Measurements from ENCODE around the gene GDAP2. TPM values are rescaled to one million over a fixed set of nuclear protein-coding genes. Genes with fewer than 3 reads are reported as not detected.

The GDAP2 gene
- total and polyA plus RNA-seq, 2 donors (not counting 1 experiment from before 2014, with no cell fraction given), result 6.8 to 36.7 TPM

DNA sequence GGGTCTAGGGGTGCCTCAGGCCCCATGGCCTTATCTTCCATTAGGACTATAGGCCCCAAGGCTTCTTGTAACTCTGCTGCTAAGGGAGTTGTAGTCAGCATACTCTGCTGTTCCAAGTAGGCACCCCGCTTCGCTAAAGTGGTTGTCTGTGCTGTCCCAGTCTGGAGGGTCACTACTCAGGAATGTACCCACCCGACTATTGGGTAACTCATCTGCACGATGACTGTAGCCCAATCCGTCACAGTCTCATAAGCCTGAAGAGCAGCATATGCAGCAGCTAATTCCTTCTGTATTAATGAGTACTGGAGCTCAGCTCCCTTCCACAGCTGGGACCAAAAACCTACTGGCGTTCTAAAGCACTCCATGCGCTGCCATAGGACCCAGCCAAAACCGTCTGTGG, 111.0 kb downstream of the GDAP2 start:
- Histone ChIP-seq H3K4me3 (ENCODE audit: control extremely low read depth in 1 of 5, extremely low read depth in 1 of 5, insufficient read depth in 1 of 5, low read depth in 2 of 5, low read length in 4 of 5) (no peak overlapping the region), H3K79me2 (ENCODE audit: control insufficient read depth, insufficient read depth, low read length) (no peaks in the 10 kb centered on the region), H3K9me3 (ENCODE audit: control extremely low read depth in 1 of 3, control insufficient read depth in 2 of 3, insufficient read depth in 1 of 3, low read length in 2 of 3) (peaks cover 0 to 33% (median 6%) of the 10 kb centered on the region in 3 donors), H3K4me1 (ENCODE audit: control insufficient read depth in 2 of 2, insufficient read depth in 2 of 2, low read length in 2 of 2) (no peaks in the 10 kb centered on the region), H3K4me2 (replicated peaks; ENCODE audit: low read depth, low read length, poor library complexity, severe bottlenecking) (no peak overlapping the region), H3K27ac (ENCODE audit: low read length in 2 of 2) (no peak overlapping the region), H2AFZ (ENCODE audit: insufficient read depth, low read depth, low read length, poor library complexity, severe bottlenecking) (no peak overlapping the region), H4K20me1 (ENCODE audit: control insufficient read depth, insufficient read depth, low read length, poor library complexity, severe bottlenecking) (no peaks in the 10 kb centered on the region), H3K36me3 (replicated peaks in 1 of 2; ENCODE audit: control extremely low read depth in 1 of 2, control insufficient read depth in 1 of 2, extremely low read depth in 1 of 2, insufficient read depth in 2 of 2, low read length in 1 of 2) (no peaks in the 10 kb centered on the region), H3K27me3 (replicated peaks in 1 of 4; ENCODE audit: control extremely low read depth in 1 of 4, control insufficient read depth in 3 of 4, insufficient read depth in 4 of 4, low read length in 3 of 4) (no peaks in the 10 kb centered on the region), H3K9ac (ENCODE audit: low read length) (no peak overlapping the region)
- Mint-ChIP-seq H3K4me3 (no peak overlapping the region), H3K27ac (no peak overlapping the region), H3K27me3 (peaks cover 5% of the 10 kb centered on the region), H3K4me1 (no peaks in the 10 kb centered on the region), H3K9me3 (ENCODE audit: insufficient read depth) (no peaks in the 10 kb centered on the region)
- 95% methylated on average over 8 of the region's 8 CpGs for WGBS (ENCODE audit: insufficient coverage)
- CTCF ChIA-PET, result no interaction called here
- POLR2A ChIA-PET, result no interaction called here
- intact Hi-C loops (cut with micrococcal nuclease), result no loop called here
- no peak for DNase-seq
- no peak for ATAC-seq (ENCODE audit: low read depth)
- TF ChIP-seq EZH2 (IDR thresholded peaks at IDR 0.05; ENCODE audit: borderline replicate concordance, insufficient read depth, low read depth, low read length, poor library complexity, severe bottlenecking), result no peak
- TF ChIP-seq, protein P1, sequence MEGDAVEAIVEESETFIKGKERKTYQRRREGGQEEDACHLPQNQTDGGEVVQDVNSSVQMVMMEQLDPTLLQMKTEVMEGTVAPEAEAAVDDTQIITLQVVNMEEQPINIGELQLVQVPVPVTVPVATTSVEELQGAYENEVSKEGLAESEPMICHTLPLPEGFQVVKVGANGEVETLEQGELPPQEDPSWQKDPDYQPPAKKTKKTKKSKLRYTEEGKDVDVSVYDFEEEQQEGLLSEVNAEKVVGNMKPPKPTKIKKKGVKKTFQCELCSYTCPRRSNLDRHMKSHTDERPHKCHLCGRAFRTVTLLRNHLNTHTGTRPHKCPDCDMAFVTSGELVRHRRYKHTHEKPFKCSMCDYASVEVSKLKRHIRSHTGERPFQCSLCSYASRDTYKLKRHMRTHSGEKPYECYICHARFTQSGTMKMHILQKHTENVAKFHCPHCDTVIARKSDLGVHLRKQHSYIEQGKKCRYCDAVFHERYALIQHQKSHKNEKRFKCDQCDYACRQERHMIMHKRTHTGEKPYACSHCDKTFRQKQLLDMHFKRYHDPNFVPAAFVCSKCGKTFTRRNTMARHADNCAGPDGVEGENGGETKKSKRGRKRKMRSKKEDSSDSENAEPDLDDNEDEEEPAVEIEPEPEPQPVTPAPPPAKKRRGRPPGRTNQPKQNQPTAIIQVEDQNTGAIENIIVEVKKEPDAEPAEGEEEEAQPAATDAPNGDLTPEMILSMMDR (IDR thresholded peaks at IDR 0.05), result no peak

DNA sequence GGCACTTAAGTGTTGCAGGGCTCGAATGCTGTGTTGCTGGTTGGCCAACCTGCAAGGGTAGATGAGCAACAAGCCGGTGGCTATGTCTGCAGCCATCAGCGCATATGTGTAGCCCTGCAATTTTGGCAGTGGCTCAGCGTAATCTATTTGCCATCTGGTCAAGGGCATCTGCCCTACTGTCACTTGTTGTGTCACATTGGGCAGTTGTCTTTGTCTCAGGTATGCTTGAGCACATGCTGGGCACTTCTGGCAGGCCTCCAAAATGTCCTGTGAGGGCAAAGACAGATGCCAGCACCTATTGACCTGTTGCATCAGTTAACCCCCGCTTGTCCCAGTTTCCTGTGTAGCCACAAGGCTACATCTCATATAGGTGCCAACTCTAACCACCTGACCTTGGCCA, 111.8 kb downstream of the GDAP2 start:
- no peak overlapping the region for H3K4me2 ChIP-seq (replicated peaks; ENCODE audit: low read depth, low read length, poor library complexity, severe bottlenecking)
- intact Hi-C loops (cut with micrococcal nuclease), result no loop called here
- POLR2A ChIA-PET, result no interaction called here
- H3K9me3 ChIP-seq (ENCODE audit: control extremely low read depth in 1 of 3, control insufficient read depth in 2 of 3, insufficient read depth in 1 of 3, low read length in 2 of 3), result peaks cover 0 to 33% (median 6%) of the 10 kb centered on the region in 3 donors
- no peaks in the 10 kb centered on the region for H3K4me1 ChIP-seq (ENCODE audit: control insufficient read depth in 2 of 2, insufficient read depth in 2 of 2, low read length in 2 of 2)
- no peak overlapping the region for H3K27ac ChIP-seq (ENCODE audit: low read length in 2 of 2)
- no peaks in the 10 kb centered on the region for H4K20me1 ChIP-seq (ENCODE audit: control insufficient read depth, insufficient read depth, low read length, poor library complexity, severe bottlenecking)
- no peak overlapping the region for H3K4me3 ChIP-seq (ENCODE audit: control extremely low read depth in 1 of 5, extremely low read depth in 1 of 5, insufficient read depth in 1 of 5, low read depth in 2 of 5, low read length in 4 of 5)
- CTCF ChIA-PET, result no interaction called here
- no peak overlapping the region for H2AFZ ChIP-seq (ENCODE audit: insufficient read depth, low read depth, low read length, poor library complexity, severe bottlenecking)
- Mint-ChIP-seq H3K9me3 (ENCODE audit: insufficient read depth) (no peaks in the 10 kb centered on the region), H3K27me3 (peaks cover 5% of the 10 kb centered on the region), H3K4me1 (no peaks in the 10 kb centered on the region), H3K27ac (no peak overlapping the region), H3K4me3 (no peak overlapping the region)
- no peaks in the 10 kb centered on the region for H3K36me3 ChIP-seq (replicated peaks in 1 of 2; ENCODE audit: control extremely low read depth in 1 of 2, control insufficient read depth in 1 of 2, extremely low read depth in 1 of 2, insufficient read depth in 2 of 2, low read length in 1 of 2)
- DNase-seq (no peak), ATAC-seq (ENCODE audit: low read depth) (no peak)
- 97% methylated on average over 5 of the region's 5 CpGs for WGBS (ENCODE audit: insufficient coverage)
- no peak overlapping the region for H3K9ac ChIP-seq (ENCODE audit: low read length)
- TF ChIP-seq EZH2 (IDR thresholded peaks at IDR 0.05; ENCODE audit: borderline replicate concordance, insufficient read depth, low read depth, low read length, poor library complexity, severe bottlenecking), result no peak
- TF ChIP-seq, protein P1 (IDR thresholded peaks at IDR 0.05), result no peak
- no peaks in the 10 kb centered on the region for H3K79me2 ChIP-seq (ENCODE audit: control insufficient read depth, insufficient read depth, low read length)
- no peaks in the 10 kb centered on the region for H3K27me3 ChIP-seq (replicated peaks in 1 of 4; ENCODE audit: control extremely low read depth in 1 of 4, control insufficient read depth in 3 of 4, insufficient read depth in 4 of 4, low read length in 3 of 4)

Data from B cell (primary cell).